ENCODE data around the gene LMO3.

LMO3 gene

GRCh38 chr12:16530268-16530850 lies 75.6 kb downstream of the LMO3 start:
- Histone ChIP-seq H3K4me1 (ENCODE audit: low read length) (no peaks in the 10 kb centered on the region), H3K27me3 (replicated peaks; ENCODE audit: insufficient read depth, low read length) (no peaks in the 10 kb centered on the region), H3K4me3 (ENCODE audit: low read length) (no peak overlapping the region), H3F3A (ENCODE audit: insufficient read depth, low read length) (no peaks in the 10 kb centered on the region), H4K20me1 (ENCODE audit: insufficient read depth, low read length) (no peaks in the 10 kb centered on the region), H3K4me2 (ENCODE audit: low read depth, low read length) (no peak overlapping the region), H3K36me3 (replicated peaks; ENCODE audit: insufficient read depth, low read length) (no peaks in the 10 kb centered on the region), H3K27ac (ENCODE audit: low read length) (no peak overlapping the region), H3K9ac (ENCODE audit: low read length) (no peak overlapping the region), H2AFZ (ENCODE audit: low read length) (no peak overlapping the region), H3K79me2 (ENCODE audit: low read length) (no peaks in the 10 kb centered on the region), H3K9me2 (replicated peaks; ENCODE audit: insufficient read depth, low read length) (no peaks in the 10 kb centered on the region), H3K9me3 (replicated peaks; ENCODE audit: insufficient read depth, low read length) (no peaks in the 10 kb centered on the region; the same call in 1 of the 2 replicates)
- no peak for DNase-seq
- TF ChIP-seq EZH2phosphoT487 (IDR thresholded peaks at IDR 0.05; ENCODE audit: low read length), result no peak
- no peak for TF ChIP-seq CTCF (IDR thresholded peaks at IDR 0.05; ENCODE audit: low read length)
- no peak for TF ChIP-seq EZH2 (optimal IDR thresholded peaks at IDR 0.05; ENCODE audit: low read depth, low read length)

- H3K9ac ChIP-seq (ENCODE audit: low read length), result no peak overlapping the region
- H3K4me3 ChIP-seq (ENCODE audit: low read length), result no peak overlapping the region
- no peaks in the 10 kb centered on the region; the same call in 1 of the 2 replicates for H3K9me3 ChIP-seq (replicated peaks; ENCODE audit: insufficient read depth, low read length)
- H3K79me2 ChIP-seq (ENCODE audit: low read length), result no peaks in the 10 kb centered on the region
- H3K27ac ChIP-seq (ENCODE audit: low read length), result no peak overlapping the region
- no peaks in the 10 kb centered on the region for H4K20me1 ChIP-seq (ENCODE audit: insufficient read depth, low read length)
- no peak overlapping the region for H2AFZ ChIP-seq (ENCODE audit: low read length)
- H3K36me3 ChIP-seq (replicated peaks; ENCODE audit: insufficient read depth, low read length), result no peaks in the 10 kb centered on the region
- H3K4me1 ChIP-seq (ENCODE audit: low read length), result no peaks in the 10 kb centered on the region
- H3F3A ChIP-seq (ENCODE audit: insufficient read depth, low read length), result no peaks in the 10 kb centered on the region
- H3K9me2 ChIP-seq (replicated peaks; ENCODE audit: insufficient read depth, low read length), result no peaks in the 10 kb centered on the region
- no peak for TF ChIP-seq EZH2 (optimal IDR thresholded peaks at IDR 0.05; ENCODE audit: low read depth, low read length)
- TF ChIP-seq EZH2phosphoT487 (IDR thresholded peaks at IDR 0.05; ENCODE audit: low read length), result no peak
- TF ChIP-seq CTCF (IDR thresholded peaks at IDR 0.05; ENCODE audit: low read length), result no peak
- H3K27me3 ChIP-seq (replicated peaks; ENCODE audit: insufficient read depth, low read length), result no peaks in the 10 kb centered on the region
- no peak for DNase-seq
- H3K4me2 ChIP-seq (ENCODE audit: low read depth, low read length), result no peak overlapping the region
Observed at GRCh38 chr12:16526693-16527092, 79.3 kb downstream of the LMO3 start.

DNA sequence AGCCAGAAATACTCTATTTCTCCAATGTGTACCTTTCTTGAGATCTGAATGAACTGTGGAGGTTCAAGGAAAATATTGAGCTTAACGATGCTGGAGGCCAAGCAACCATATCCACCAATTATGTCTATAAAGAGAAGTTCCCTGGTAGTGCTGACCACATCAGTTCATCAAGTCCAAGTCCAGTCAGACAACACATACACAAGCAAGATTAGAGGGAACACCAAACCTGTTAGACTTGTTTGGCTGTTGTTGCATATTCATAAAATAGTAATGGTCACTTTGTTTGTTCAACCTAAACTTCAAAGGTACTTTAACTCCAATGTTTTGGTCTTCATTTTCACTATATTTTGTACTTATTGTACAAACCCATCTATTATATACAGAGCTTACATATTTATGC lies 81.6 kb downstream of the LMO3 start:
- Histone ChIP-seq H3K4me1 (ENCODE audit: low read length) (no peaks in the 10 kb centered on the region), H2AFZ (ENCODE audit: low read length) (no peak overlapping the region), H4K20me1 (ENCODE audit: insufficient read depth, low read length) (no peaks in the 10 kb centered on the region), H3K9me2 (replicated peaks; ENCODE audit: insufficient read depth, low read length) (no peaks in the 10 kb centered on the region), H3F3A (ENCODE audit: insufficient read depth, low read length) (no peaks in the 10 kb centered on the region), H3K27me3 (replicated peaks; ENCODE audit: insufficient read depth, low read length) (no peaks in the 10 kb centered on the region), H3K36me3 (replicated peaks; ENCODE audit: insufficient read depth, low read length) (no peaks in the 10 kb centered on the region), H3K9ac (ENCODE audit: low read length) (no peak overlapping the region), H3K4me3 (ENCODE audit: low read length) (no peak overlapping the region), H3K27ac (ENCODE audit: low read length) (no peak overlapping the region), H3K9me3 (replicated peaks; ENCODE audit: insufficient read depth, low read length) (no peaks in the 10 kb centered on the region; the same call in 1 of the 2 replicates), H3K4me2 (ENCODE audit: low read depth, low read length) (no peak overlapping the region), H3K79me2 (ENCODE audit: low read length) (no peaks in the 10 kb centered on the region)
- TF ChIP-seq EZH2phosphoT487 (IDR thresholded peaks at IDR 0.05; ENCODE audit: low read length), result no peak
- DNase-seq, result no peak

GRCh38 chr12:16523951-16524331 lies 82.0 kb downstream of the LMO3 start:
- no peaks in the 10 kb centered on the region for H3K36me3 ChIP-seq (replicated peaks; ENCODE audit: insufficient read depth, low read length)
- no peak for DNase-seq
- H3K4me2 ChIP-seq (ENCODE audit: low read depth, low read length), result no peak overlapping the region
- no peaks in the 10 kb centered on the region for H3K79me2 ChIP-seq (ENCODE audit: low read length)
- H3K4me1 ChIP-seq (ENCODE audit: low read length), result no peaks in the 10 kb centered on the region
- H3K27me3 ChIP-seq (replicated peaks; ENCODE audit: insufficient read depth, low read length), result no peaks in the 10 kb centered on the region
- H3K9me2 ChIP-seq (replicated peaks; ENCODE audit: insufficient read depth, low read length), result no peaks in the 10 kb centered on the region
- H4K20me1 ChIP-seq (ENCODE audit: insufficient read depth, low read length), result no peaks in the 10 kb centered on the region
- H3K27ac ChIP-seq (ENCODE audit: low read length), result no peak overlapping the region
- H3F3A ChIP-seq (ENCODE audit: insufficient read depth, low read length), result no peaks in the 10 kb centered on the region
- no peaks in the 10 kb centered on the region; the same call in 1 of the 2 replicates for H3K9me3 ChIP-seq (replicated peaks; ENCODE audit: insufficient read depth, low read length)
- H3K9ac ChIP-seq (ENCODE audit: low read length), result no peak overlapping the region
- H2AFZ ChIP-seq (ENCODE audit: low read length), result no peak overlapping the region
- no peak overlapping the region for H3K4me3 ChIP-seq (ENCODE audit: low read length)
- TF ChIP-seq CTCF (IDR thresholded peaks at IDR 0.05; ENCODE audit: low read length) (no peak), EZH2phosphoT487 (IDR thresholded peaks at IDR 0.05; ENCODE audit: low read length) (no peak), EZH2 (optimal IDR thresholded peaks at IDR 0.05; ENCODE audit: low read depth, low read length) (no peak)

Data from MM.1S (cell line).